ENCODE results near the gene SLC45A1.

DNA sequence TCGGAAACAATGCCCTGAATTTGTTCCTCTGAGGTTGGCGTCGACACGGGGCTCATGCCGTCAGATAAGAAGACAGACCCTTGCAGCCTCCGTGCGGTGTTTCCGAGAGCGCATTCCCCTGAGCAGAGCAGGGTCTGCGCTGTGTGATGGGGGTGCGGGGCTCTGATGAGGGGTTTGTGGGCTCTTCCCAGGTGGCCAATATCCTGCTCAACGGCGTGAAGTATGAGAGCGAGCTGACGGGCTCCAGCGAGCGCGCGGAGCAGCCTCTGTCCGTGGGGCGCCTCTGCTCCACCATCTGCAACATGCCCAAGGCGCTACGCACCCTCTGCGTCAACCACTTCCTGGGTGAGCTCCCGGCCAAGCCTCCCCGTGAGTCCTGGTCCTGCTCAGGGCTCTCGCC lies 17.3 kb downstream of the SLC45A1 start:
- TF ChIP-seq EZH2 (IDR thresholded peaks at IDR 0.05) (no peak), POLR2AphosphoS5 (IDR thresholded peaks at IDR 0.05; ENCODE audit: borderline replicate concordance, low read depth, low read length) (no peak), FOXP2 (optimal IDR thresholded peaks at IDR 0.05; ENCODE audit: control extremely low read depth, extremely low read length, insufficient read depth) (no peak)

Data from SK-N-MC (cell line).